Stimulated activated CD8-positive, alpha-beta memory T cell treated with anti-CD3 and anti-CD28 coated beads, Interleukin-15, amount 100 ng/mL, for 4 hours (primary cell): ENCODE data around the gene SLC9A2.
A peak's percentile ranks its signal among the peaks of the same experiment; 100 is the strongest.

ENCODE experiments used
- DNase-seq, 2 donors: peaks; one replicate each; pipeline ENCODE4 v3.0.0-alpha.2; 2020; ENCODE audit warnings: low read depth in 2 of 2

Gene SLC9A2

DNA sequence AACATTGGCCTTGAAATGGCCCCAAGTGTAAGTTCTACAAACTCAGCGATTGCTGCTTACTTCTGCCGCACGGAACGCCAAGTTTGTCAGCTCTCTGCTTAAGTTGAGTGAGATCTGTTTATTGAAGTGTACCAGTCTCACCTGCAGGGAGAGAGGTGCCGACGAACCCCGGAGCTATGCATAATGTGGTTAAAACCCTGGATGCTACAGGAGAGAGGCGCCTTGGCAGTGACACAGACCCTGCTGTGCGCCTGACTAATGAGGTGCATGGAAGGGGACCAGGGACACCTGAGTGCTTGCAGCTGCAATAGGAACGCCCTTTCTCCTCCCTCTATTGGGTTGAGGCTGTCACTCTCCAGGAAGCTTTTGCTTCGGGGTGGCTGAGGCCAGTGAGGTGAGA is 979 bp downstream of the SLC9A2 start:
- no peak for DNase-seq

DNA sequence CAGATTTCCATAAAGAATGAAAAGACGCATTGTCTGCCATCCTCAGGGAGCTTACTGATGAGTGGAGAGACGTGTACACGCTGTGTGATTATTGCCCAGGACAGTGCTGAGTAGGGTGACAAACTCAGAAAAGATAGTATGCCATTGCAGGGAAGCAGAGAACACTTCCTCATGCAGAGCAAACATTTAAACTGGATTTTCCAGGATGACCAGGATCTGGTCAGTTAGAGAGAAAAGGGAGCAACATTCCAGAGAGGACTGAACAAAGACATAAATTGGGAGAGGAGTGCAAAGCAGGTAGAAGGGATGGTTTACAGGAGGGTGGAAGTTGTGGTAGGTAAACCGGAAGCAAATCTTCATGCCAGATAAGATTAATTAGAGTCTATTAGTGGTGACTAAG is 2.3 kb downstream of the SLC9A2 start:
- no peak for DNase-seq

DNA sequence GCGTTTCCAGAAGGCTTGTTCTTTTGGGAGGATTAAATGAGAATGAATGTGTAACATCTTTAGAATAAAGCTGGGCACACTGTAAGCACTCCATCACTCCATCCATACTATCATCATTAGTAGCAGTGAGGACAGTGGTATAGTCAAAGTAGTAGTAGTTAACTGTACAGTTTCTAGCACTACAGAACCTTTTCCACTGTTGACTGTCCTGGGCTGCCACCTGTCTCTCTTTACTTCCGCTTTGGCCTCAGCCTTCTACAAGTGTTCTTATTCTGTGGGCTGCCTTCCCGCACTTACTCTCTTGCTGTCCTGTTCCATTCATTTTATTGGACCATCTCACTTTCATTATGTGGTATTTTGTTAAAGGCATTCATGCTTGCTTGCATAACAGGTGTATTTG is 3.3 kb downstream of the SLC9A2 start:
- DNase-seq = no peak

DNA sequence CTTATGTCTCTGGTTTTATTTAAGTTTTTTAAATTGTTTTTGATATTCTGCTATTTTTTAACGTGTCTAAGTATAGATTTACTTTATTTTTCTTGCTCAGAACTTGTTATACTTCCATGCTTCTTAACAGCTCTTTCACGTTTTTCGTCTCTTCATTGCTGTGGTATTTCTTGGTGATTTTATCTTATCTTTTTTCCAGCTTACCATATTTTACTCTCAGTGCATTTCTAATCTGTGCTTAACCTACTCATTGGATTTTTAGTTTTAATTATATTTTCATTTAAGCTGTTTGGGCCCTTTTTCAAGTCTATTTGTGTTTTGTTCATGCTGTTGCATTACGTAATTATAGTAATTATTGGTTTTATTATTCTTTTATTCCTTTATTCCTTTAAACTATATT is 11.1 kb downstream of the SLC9A2 start:
- no peak for DNase-seq

DNA sequence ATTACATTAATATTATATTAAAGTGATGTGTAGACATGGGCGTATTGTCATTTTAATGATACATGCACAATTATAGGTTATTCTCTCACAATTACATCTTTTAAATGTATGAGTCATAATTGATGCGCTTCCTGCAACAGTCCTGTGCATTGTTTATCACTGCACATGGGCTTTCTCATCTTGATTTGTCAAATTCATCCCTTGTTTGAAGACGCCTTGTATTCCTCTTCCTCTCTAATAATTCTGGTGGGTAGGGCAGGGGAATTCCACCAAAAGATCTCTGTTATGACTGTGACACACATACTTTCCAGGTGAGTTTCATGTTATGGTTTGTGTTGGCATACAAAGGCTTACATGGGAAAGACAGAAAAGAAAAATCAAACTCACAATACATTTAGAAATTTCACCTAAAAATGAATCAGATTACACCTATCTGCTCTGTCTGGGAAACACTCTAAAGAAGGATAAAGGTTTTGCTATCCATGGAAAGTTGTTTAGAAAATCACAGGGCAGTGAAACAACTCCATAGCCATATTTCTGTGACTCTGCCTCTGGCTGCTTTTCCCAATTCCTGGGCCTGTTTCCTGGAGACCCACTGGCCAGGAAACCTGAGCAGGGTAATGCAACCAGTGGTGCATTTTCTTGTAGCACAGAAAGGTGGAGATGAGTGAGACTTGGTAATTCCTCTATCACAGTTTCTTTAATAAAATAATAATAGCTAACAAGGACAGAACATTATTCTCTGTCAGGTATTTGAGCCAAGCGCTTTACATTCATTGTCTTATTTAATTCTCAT is 13.2 kb downstream of the SLC9A2 start:
- DNase-seq = no peak

DNA sequence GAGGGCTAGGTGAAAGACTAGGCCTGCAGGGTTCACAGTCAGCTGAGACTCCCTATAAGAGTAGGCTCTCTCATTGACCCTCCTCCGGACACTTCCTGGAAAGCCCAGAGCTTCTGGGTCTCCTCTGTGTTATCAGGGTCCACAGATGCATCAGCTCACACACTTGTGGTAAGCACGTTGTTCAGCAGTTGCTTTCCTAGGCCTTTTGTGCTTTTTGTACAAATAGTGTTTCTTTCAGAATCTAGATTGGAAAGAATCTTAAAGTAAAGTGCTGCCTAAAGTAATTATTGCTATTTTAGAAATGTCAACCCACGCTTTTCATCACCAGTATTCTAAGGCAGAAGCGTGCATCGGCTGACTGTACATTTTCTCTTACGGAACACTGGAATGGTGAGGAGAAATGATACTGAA is 15.5 kb downstream of the SLC9A2 start:
- DNase-seq = no peak

DNA sequence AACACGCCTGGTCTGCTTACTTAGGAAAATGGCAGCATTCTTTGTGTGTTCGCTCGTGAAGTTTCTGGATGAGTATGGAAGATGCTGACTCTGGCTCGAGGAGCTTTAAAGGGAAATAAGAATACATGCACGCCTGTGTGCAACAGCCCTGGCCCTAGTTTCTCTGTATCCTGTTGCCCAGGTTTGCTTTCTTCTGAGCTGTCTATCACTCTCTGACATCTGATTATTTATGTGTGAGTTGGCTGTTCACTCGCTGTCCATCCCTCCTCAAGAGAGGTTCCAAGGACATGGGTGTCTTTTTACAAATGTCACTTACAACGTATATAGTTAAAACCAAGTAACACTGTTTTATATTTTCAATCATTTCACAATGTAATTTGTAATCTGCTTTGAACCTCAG is 16.0 kb downstream of the SLC9A2 start:
- no peak for DNase-seq

DNA sequence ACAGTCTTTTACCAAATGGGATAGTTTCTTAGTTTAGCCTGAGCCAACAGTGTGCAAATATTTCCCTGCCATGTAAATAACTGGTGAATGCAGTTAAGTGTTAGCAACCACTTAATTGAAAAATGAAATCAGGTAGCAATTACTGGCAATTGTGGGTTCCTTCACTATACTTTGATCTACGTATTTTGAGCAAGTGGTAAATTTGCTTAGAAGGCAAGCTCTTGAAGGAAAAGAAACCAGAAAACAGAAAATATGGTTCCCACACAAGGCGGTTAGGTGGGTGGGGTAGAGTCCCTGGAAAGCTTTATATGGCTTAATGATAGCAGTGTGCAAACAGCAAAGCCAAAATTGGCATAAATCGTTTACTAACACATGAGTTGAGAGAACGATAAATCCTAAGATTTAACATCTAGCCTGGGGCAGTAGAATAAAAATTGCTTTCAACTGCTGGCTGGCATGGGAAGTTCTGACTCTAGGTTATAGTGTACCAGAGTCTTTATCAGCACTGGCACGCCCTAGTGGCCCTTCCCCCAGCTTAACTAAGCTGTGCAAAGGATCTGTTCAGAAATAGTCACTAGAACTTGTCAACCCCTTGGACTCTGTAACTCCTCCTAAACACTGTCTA is 17.0 kb downstream of the SLC9A2 start:
- no peak for DNase-seq

DNA sequence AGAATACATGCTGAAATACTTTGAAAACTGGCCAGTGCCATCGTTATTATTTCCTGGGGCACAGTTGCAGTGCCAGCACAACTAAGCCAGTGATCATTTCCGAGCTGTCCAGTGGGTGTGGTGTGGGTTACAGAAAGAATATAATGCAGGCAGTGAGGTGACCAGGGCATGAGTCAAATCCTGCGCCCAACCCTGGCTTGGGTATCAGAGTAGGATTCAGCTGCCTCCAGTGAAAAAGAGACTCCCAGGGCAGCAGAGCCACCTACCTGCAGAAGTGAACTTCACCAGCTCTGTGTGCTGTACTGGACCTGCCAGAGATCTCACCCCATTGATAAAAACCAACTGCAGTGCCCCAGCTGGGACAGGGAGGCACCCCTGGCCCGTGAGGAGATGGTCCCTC is 18.0 kb downstream of the SLC9A2 start:
- DNase-seq = no peak

DNA sequence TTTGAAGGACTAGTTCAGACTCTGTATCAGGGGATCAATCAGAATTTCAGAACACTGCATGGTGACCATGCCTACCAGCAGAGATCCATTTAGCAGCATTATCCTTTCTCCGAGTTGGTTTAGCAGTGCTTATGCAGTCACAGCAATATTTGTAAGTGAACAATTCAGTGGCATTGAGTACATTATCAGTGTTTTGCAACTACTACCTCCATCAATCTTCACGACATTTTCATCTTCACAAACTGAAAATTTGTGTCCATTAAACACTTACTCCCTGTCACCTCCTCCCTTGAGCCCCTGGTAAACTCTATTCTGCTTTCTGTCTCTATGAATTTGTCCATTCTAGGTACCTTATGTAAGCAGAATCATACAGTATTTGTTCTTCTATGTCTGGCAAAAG is 20.1 kb downstream of the SLC9A2 start:
- no peak for DNase-seq

DNA sequence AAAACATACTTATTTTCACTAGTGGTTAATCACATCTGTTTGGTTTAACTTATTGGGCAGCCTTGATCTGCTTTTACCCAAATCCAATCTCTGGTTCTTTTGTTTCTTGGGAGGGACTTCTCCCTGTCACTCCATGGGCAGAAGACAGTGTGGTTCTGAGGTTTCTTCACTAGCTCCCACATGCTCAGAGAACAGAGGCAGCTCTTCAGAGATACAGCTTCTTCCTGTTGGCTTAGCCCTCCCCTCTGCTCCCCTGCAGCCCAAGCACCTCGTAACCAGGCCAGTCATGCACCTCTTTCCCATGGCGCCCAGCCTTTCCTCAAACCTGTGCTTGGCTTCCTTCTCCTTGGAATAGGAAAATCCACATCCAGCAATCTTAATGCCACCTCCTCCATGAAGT is 32.8 kb downstream of the SLC9A2 start:
- no peak for DNase-seq

DNA sequence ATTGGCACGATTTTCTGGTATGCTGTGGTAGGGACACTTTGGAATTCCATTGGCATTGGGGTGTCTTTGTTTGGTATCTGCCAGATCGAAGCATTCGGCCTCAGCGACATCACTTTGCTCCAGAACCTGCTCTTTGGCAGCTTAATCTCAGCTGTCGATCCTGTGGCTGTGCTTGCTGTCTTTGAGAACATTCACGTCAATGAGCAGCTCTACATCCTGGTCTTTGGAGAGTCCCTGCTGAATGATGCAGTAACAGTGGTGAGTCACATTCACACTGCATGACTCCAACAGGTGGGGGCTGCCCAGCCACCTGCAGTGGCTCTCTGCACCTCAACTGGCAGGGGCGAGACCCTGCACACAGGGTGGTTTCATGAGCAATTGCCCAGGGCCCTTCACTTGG is 38.4 kb downstream of the SLC9A2 start:
- no peak for DNase-seq

DNA sequence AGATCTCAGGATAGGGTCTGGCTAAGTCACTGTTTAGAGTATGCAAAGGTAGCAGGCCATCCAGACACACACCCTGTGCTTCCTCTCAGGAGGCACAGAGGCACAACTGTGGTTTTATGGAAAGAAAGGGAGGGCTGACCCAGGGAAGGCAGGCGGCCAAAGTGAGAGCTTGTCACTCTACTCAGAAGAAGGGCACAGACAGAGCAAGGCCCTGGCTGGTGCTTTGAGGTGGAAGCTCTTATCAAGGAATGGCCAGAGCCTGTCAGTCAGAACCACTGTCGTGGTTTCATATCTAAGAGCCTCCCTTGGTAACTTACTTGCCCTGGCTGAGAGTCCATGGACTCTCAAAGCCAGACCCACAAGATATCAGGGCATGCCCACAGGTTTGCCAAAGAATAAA is 40.7 kb downstream of the SLC9A2 start:
- no peak for DNase-seq

DNA sequence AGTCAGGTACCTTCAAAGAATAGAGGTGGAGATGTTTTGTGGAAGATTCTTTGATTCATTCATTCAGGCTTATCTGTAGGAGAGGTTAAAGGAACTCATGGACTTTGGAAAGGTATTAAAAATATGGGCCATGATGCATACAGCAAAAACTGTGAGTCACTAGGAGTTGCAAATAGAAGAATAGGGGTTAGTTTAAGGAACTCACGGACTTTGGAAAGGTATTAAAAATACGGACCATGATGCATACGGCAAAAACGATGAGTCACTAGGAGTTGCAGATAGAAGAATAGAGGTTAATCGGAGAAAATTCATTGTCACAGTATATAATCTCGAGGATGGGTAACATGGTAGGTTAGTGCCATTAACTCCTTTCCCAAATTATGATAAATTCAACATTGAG is 41.2 kb downstream of the SLC9A2 start:
- no peak for DNase-seq

DNA sequence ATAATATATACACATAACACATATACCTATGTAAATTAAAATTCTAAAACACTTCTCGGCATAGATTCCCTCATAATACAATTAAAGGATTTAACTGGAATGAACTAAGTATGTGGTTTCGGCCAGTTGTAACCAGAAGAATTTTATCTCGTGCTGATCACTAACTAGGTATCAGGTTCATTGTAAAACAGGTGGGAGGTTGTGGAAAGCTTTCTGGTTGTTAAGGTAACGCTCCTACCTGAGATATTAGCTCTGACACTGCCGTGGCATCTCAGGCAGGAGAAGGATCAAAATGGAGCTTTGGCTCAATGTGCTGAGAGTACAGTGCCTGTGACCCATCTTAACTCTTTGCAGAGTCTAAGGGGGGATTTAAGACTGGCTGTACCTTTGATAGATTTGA is 42.5 kb downstream of the SLC9A2 start:
- no peak for DNase-seq

DNA sequence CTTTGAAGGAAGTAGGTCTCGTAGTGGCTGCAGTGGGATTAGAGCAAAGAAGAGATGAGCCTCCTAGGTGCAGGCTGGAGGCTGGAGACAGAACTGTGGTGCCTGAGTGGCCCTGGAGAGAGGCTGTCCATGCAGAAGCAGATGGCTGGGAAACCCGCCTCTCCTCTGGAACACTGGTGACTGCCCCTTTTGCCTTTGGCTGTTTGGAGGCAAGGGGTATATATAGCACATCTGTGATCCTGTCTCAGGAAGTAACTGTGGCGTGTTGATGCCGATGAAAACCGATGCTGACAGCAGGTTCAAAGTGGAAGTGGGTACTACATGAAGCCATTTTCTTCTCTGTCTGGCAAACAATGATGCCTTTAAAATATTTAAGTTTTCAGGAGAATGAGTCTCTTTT is 43.5 kb downstream of the SLC9A2 start:
- no peak for DNase-seq

DNA sequence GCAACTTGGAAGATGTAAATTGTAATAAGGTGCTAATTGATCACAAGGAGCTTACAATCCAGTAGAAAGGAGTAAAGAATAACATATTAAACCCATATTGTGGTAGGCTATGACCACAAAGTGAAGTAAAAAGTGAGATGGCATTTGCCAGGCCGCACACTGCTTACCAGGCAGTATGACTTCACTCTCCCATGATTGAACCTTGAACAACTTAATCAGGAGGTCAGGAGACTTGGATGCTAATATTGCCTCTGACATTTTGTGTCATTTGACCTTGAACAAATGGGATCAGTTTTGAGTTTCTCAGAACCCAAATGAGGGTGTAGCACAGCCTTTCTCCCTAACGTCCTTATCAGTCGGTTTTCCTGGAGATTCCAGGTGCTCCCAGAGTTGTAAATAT is 44.0 kb downstream of the SLC9A2 start:
- no peak for DNase-seq

DNA sequence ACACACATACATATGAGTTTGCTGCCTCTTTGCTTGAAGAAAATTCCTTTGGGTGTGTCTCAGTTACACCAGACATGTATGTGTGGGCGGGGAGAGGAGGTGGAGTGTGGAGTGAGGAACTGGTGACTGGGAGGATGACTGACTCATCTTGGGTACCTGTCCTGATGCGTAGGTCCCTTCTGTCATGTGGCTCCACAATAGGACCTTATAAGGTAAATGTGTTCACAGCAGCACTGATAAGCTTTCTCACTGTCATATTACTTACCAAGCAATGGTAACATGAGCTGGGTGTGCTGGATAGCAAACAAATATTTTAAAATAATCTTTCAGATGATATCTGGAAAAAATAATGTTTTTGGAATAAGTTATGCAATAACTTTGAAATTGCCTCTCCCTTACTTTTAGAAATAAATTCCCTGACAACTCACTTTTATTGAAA is 45.1 kb downstream of the SLC9A2 start:
- peak; percentile 10 to 58 for DNase-seq

DNA sequence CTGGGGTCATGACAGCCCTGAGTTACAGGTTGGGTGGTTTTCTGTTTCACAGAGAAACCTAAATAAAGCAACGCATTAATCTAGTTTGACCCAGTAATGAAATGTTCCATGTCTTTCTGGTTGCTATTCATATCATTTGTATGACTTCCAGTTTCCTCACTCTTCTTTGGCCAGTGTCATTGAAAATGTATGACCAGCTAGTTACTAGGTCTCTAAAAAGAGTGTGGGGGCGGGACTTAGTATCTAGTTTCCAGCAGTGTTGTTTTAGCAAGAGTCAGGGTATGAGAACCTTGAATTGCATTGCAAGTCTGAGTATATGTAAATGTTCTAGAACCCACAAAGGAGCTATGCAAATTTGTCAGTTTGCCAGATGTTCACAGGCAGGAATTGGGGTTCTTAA is 47.7 kb downstream of the SLC9A2 start:
- DNase-seq = no peak

DNA sequence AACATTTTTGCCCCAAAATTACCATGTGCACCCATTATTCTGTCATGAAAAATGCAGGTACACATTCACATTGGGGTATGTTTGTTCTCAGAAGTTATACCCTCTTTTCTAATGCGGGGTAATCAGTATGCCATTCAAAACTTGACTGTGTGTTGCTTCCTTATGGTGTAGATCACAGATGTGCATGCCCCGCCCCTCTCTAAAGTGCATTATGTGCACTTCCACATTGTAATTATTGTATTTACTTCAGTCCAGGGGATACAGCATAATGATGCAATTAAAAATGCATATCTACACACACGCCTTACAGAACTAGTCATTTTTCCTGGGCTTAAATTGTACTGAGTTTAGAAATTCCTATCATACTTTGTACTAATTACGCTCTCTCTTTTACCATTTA is 48.8 kb downstream of the SLC9A2 start:
- DNase-seq = no peak

DNA sequence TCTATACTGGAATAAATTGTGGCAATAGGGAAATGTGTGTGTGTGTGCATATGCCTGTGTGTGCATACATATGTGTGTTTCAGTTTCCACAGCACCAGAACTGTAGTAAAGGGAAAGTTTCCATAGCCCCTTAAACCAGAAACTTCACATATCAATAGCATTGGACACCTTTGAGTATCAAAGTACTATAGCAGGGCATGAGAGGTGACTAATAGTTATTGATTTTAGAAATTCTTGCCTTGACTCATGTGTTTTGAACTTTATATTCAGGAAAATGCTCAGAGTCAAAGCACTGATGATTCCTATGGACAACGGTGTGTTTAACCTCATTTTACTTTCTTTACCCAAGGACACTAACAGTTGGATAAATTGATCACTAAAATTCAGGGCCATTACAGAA is 50.0 kb downstream of the SLC9A2 start:
- no peak for DNase-seq

DNA sequence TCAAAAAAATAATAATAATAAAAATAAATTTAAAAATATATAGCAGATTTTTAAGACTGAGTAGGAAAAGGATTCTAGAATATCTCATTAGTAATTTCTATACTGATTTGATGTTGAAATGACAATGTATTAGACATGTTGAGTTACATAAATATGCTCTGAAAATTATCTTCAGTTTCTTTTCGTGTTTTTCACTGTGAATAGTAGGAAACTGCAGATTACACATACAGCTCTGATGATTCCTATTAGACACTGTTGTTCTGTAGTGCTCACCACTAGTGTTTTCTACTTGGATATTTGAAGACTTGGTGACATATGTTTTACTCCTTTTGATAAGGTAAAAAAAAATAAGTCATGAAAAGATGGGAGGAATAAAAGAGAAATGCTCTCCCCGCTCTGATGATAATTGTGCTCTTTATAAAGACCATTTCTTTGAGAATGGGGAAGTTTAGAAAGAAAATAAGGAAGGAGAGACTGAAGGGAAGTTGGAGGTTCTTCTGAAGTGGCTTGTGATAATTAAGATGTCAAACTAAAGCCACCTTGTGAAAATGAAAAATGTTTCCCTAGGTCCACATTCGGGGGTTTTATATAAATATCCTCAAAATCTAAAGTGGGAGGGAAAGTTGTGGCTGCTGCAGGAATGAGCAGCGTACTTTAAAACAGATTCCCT is 52.9 kb downstream of the SLC9A2 start:
- no peak for DNase-seq

DNA sequence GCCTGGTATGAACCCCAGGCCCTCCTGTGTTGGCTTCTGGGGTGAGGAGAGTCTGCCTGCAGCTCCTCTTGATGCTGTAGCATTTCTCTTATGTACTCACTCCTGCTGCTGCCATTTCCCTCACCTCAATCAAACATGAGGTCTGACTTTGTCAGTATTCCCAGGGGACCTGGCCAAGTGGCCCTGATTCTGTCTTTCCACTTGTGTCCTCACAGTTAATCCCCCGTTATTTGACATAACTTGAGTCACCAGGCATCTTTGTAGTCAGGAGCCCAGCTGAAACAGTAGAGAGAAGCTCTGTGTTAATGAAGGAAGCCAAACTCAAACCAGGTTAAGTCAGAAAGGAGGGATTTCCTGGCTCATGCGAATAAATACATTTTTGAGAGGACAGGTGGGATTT is 55.0 kb downstream of the SLC9A2 start:
- DNase-seq = no peak
